Stimulated activated CD8-positive, alpha-beta memory T cell treated with anti-CD3 and anti-CD28 coated beads, Interleukin-4, amount 100 ng/mL, for 24 hours (primary cell): Measurements from ENCODE around the gene HMCN1.

Experiments used
- DNase-seq: peaks from one replicate; pipeline ENCODE4 v3.0.0-alpha.2; 2020; ENCODE audit warnings: low read depth

HMCN1 gene

GRCh38 chr1:185733818-185734735 lies at the start of gene HMCN1:
HMCN1 (plus strand) TSS chr1:185734391; CDS start chr1:185734780, 389 bp downstream.
- DNase-seq = no peak

GRCh38 chr1:185686821-185687778 lies 47.1 kb upstream of the HMCN1 start:
- no peak for DNase-seq

GRCh38 chr1:185690527-185690926 lies 43.7 kb upstream of the HMCN1 start:
- no peak for DNase-seq

DNA sequence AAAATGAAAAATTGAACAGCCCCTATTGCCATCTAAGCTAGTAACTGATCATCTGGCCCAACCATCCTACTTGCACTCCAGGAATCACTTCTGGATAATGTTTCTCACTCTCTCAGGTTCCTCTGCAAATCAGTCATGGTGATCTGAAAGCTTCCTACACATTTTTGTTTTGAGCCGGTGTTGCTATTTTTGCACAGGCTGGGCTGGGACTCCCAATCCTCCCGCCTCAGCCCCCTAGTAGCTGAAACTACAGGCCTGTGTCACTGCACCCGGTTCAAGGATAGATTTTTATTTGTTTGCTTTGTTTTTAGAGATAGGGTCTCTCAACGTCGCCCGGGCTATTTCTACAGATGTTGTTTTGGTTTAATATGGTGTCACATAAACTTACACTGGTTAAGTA lies 40.5 kb upstream of the HMCN1 start:
- DNase-seq = no peak

DNA sequence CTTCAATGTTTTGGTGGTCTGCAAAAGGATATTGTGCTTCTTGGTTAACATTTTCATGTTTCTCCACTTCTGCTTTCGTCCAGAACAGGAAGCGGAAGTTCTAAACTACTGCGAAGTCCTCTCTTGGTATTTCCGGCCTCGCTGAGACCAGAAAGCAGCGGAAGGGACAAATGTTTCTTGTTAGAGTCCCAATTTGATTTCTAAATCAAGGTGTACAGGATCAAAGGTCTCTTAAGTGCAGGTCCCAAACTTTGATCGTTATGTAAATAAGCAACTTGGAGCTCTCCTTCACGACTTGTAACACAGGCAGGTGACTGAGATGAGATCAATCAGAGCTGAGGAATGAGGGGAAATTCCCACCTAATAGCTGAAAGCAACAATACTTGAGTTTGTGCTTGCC lies 40.1 kb upstream of the HMCN1 start:
- no peak for DNase-seq

- DNase-seq = no peak
Observed at GRCh38 chr1:185695299-185695698, 38.9 kb upstream of the HMCN1 start.

DNA sequence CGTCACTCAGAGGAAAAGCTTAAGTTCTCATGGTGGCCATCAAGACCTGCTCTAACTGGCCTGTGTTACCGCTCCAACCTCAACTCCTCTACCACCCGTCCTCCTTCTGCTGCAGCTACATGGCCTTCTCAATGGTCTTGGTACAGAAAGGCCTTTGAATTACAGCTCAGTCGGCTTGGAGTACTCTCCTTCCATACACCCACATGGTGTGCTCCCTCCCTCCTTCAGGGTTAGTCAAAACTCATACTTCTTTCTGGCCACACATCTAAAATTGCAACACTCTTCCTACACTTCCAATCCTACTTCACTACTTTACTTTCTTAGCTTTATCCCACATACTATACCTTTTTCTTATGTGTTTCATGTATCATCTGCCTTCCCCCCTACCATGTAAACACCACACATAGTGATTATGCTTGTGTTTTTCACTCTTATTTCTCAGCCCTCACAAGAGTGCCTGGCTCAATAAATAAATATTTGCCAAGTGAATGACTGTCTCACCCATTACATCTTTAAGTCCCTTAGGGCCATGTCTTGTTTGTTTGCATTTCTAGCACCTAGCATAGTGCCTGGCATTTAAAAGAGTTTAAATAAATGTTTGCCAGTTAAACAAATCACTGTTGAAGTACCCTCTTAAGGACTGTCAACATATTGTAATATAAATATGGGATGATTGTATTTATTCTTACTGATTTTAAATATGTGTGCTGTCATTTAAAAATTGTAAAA lies 37.6 kb upstream of the HMCN1 start:
- DNase-seq = no peak

DNA sequence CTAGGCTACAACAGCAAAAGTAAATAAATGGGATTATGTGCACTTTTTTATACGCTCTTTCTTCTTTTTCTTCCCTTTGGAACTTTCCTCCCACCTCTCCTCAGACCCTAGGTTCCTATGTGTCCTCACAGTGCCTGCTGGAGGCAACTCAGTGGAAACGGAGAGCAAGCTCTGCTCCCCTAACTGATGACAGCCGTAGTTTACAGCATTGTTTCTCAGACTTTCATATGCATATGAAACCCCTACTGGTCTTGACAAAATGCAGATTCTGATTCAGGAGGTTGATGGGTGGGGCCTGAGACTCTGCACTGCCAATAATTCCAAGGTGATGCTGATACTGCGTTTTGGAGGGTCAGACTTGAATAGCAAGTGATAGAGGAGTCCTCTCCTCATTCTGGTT lies 34.3 kb upstream of the HMCN1 start:
- no peak for DNase-seq

DNA sequence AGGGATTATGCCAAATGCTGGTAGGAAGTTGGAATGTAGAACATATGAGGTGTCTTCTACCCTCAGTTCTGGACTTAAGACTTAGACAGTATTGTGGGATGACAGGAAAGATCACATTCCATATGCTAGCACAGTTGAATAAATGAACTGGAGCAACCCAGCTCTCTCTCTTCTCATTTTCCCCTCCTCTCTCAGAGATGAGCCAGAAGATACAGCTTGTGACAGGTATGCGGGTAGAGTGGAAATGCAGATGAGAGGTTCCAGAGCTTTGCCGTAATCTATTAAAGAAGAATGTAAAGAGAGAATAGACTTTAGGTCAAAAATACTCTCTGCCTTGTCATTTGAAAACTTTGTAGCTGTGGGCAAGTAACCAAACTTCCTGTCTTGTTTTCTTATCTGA lies 32.5 kb upstream of the HMCN1 start:
- DNase-seq = no peak

GRCh38 chr1:185704181-185704580 lies 30.0 kb upstream of the HMCN1 start:
- no peak for DNase-seq

- no peak for DNase-seq
Observed at GRCh38 chr1:185716095-185716494, 18.1 kb upstream of the HMCN1 start.

DNA sequence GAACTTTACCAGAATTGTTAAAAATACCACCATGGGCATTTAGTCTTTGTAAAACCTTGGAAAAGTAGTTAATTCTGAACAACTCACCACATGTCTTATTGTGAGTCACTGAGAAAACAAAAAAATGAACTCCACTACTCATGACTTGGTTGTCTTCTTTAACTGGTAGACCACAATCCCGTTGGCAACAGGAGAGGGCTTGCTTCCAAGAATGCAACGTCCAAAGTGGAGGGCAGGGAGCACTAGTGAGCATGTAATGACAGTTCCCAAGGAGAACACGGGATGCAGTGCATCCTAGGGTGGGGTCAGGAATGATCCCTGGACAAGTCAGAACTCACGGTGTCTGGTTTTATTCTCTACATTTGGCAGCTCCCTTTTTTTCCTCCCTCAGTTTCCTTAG lies 15.2 kb upstream of the HMCN1 start:
- no peak for DNase-seq

DNA sequence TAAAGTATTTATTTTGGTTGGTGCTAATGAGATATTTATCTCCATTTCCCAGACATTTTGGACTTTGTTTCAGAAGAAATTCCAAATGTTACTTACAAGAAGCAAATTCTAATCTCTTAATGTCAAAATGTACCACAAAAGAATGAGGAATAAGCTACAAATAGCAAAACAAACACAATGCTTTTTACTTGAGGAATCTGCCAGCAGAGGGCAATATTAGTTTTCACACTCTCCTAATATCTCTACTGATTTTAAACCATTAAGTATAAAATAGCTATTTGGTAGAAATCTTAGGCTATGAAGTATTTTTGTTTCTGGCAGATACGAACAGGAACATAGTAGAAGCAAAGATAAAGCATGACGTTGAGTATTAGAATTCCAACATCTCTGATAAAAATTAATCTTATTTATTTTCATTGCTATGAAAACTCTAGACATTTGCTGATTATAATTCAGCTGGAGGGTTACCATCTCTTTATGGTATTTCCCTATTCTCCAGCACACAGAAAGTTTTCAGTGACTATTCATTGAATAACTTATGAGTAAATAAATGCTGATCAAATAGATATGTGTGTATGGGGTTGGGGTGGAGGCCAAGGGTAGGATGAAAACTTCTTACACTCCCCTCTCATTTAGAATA lies 13.4 kb upstream of the HMCN1 start:
- DNase-seq = no peak

GRCh38 chr1:185721553-185721952 lies 12.6 kb upstream of the HMCN1 start:
- no peak for DNase-seq

DNA sequence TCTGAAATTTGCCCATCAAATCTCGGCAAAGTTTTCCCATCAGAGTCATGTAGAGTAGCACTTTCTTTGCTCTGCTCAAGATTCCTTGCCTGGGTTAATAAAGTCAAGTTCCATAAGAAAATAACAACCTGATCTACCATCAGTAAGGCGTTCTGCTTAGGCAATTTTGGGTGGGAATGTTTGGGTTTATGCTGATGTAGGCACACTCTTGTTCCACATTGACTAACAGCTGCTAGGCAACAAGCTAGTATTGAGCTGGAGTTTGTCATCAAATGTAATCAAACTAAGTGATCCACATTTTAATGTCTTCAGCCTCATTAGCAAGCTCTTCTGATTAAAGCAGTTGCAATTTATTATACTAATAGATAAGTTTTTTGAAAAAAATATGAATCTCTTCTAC lies 12.1 kb upstream of the HMCN1 start:
- DNase-seq = no peak

DNA sequence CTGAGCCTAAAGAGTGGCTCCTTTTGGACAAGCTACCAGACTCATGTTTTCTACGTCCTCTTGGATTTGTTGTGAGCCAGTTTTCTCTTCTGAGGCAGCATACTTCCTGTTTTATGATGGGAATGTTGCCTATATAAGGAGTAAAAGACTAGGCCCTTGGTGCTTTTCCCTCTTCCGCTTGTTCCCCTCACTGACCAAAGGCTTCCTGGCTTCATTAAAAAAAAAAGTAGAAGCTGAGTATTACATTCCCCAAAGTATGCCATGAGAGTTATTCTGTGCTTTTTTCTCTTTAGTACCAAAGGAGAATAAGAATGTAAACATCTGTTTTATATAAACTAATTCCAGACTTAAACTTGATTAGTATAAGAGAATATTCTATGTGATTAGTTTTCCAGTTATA lies 6.5 kb upstream of the HMCN1 start:
- DNase-seq = no peak

- DNase-seq = no peak
Observed at GRCh38 chr1:185731446-185731845, 2.7 kb upstream of the HMCN1 start.

- DNase-seq = no peak
Observed at GRCh38 chr1:185732951-185733350, 1.2 kb upstream of the HMCN1 start.

DNA sequence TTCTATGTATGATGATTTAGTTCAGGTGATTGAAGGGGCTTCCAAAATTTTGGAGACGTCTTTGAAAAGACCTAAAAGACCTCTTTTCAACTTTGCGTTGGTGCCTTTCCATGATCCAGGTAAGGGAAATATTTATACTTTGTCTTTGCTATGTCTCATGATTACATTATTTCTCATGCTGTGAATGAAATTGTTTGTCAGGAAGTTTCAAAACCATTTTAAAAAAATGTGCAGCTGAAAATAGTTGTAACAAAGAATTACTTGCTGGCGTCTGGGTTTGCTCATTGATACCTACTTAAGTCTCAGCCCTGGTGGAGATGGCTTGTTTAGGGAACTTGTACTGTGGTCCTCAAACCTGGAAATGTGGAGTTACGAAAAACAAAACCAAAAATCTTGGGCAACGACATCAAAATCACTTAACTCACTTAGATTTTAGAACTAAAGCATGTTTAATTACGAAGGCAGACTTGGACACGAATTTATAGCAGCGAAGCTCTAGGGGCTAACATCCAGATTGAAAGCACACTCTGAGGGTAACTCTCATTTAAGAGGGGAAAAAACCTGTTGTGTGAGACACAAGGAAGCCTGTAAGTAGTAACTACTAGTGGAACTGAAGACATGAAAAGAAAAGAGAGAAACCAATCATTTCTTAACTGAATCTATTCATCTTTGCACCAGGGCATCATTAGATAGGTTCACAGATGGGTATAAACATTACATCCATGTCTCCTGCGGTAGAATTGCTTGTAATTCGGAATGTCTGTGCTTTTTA lies 924 bp downstream of the HMCN1 start:
- no peak for DNase-seq

GRCh38 chr1:185735701-185736064 lies 1.5 kb downstream of the HMCN1 start:
- DNase-seq = no peak

GRCh38 chr1:185739967-185740366 lies 5.8 kb downstream of the HMCN1 start:
- no peak for DNase-seq
